ENCODE measurements around the gene FANCE.
"Not testable (repeated sequence)": the region's sequence is repeated elsewhere in the genome, so short reads cannot be mapped to it uniquely, and the experiment has no call there.

The FANCE gene

GRCh38 chr6:35452183-35453090 is at the start of gene FANCE:
Gene FANCE, plus strand, starts transcription at chr6:35452338. Its CDS starts 208 bp downstream, at chr6:35452546.
- peak; percentile 97 for DNase-seq

GRCh38 chr6:35402856-35403191 is 49.3 kb upstream of the FANCE start:
- DNase-seq: no peak

GRCh38 chr6:35403544-35404442 is 48.3 kb upstream of the FANCE start:
- DNase-seq: no peak

- no peak for DNase-seq
These were observed 45.2 kb upstream of the FANCE start for GRCh38 chr6:35406711-35407485.

GRCh38 chr6:35409245-35409644 is 42.9 kb upstream of the FANCE start:
- no peak for DNase-seq

- no peak for DNase-seq
These were observed 42.0 kb upstream of the FANCE start for GRCh38 chr6:35410131-35410530.

GRCh38 chr6:35411066-35411465 is 41.1 kb upstream of the FANCE start:
- no peak for DNase-seq

- DNase-seq: no peak
These were observed 40.0 kb upstream of the FANCE start for GRCh38 chr6:35412102-35412501.

GRCh38 chr6:35413911-35414310 is 38.2 kb upstream of the FANCE start:
- DNase-seq: no peak

GRCh38 chr6:35415065-35415891 is 36.9 kb upstream of the FANCE start:
- no peak for DNase-seq

- no peak for DNase-seq
These were observed 34.0 kb upstream of the FANCE start for GRCh38 chr6:35417979-35418661.

GRCh38 chr6:35419417-35419816 is 32.7 kb upstream of the FANCE start:
- no peak for DNase-seq

GRCh38 chr6:35419961-35420360 is 32.2 kb upstream of the FANCE start:
- no peak for DNase-seq

GRCh38 chr6:35425284-35425683 is 26.9 kb upstream of the FANCE start:
- DNase-seq: no peak

GRCh38 chr6:35426074-35426473 is 26.1 kb upstream of the FANCE start:
- no peak for DNase-seq

- no peak for DNase-seq
These were observed 24.7 kb upstream of the FANCE start for GRCh38 chr6:35427435-35427834.

- DNase-seq: no peak
These were observed 24.3 kb upstream of the FANCE start for GRCh38 chr6:35427851-35428321.

GRCh38 chr6:35428421-35429149 is 23.6 kb upstream of the FANCE start:
- DNase-seq: no peak

- DNase-seq: no peak
These were observed 22.7 kb upstream of the FANCE start for GRCh38 chr6:35429463-35429862.

- DNase-seq: no peak
These were observed 19.8 kb upstream of the FANCE start for GRCh38 chr6:35432291-35432690.

- not testable (repeated sequence) for DNase-seq
These were observed 19.4 kb upstream of the FANCE start for GRCh38 chr6:35432702-35433101.
